NB4 (cell line): Measurements from ENCODE around the gene RSPH3.

ENCODE experiments used
- MAX ChIP-seq: IDR thresholded peaks from 2 replicates; pipeline ENCODE4 v1.6.1; 2011; ENCODE audit warnings: low read depth, low read length
- MYC ChIP-seq: IDR thresholded peaks from 2 replicates; pipeline ENCODE4 v1.6.1; 2011; ENCODE audit warnings: low read depth, low read length
- POLR2A ChIP-seq: IDR thresholded peaks from 2 replicates; pipeline ENCODE4 v1.6.1; 2011; ENCODE audit warnings: mild to moderate bottlenecking; ENCODE audit not compliant: insufficient read length; ENCODE audit errors: extremely low read depth
- TF ChIP-seq, protein P1 (sequence below): IDR thresholded peaks from one replicate; pipeline ENCODE4 v1.5.1; 2012; ENCODE audit warnings: low read depth, low read length

- TF ChIP-seq, protein P1, sequence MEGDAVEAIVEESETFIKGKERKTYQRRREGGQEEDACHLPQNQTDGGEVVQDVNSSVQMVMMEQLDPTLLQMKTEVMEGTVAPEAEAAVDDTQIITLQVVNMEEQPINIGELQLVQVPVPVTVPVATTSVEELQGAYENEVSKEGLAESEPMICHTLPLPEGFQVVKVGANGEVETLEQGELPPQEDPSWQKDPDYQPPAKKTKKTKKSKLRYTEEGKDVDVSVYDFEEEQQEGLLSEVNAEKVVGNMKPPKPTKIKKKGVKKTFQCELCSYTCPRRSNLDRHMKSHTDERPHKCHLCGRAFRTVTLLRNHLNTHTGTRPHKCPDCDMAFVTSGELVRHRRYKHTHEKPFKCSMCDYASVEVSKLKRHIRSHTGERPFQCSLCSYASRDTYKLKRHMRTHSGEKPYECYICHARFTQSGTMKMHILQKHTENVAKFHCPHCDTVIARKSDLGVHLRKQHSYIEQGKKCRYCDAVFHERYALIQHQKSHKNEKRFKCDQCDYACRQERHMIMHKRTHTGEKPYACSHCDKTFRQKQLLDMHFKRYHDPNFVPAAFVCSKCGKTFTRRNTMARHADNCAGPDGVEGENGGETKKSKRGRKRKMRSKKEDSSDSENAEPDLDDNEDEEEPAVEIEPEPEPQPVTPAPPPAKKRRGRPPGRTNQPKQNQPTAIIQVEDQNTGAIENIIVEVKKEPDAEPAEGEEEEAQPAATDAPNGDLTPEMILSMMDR = no peak
- TF ChIP-seq POLR2A = no peak
- no peak for TF ChIP-seq MYC
- no peak for TF ChIP-seq MAX
Measured at GRCh38 chr6:159041181-159041580, 41.2 kb upstream of the RSPH3 start.
